ENCODE measurements around the gene SKOR2.

Gene SKOR2

GRCh38 chr18:47251289-47252120 lies at the start of gene SKOR2:
TSS of gene SKOR2 (minus strand) at chr18:47251660. CDS start at chr18:47249183, 2,477 bp downstream.
- no peak for DNase-seq (ENCODE audit: low spot score)

- no peak for DNase-seq (ENCODE audit: low spot score)
Measured at GRCh38 chr18:47296462-47296861, 45.0 kb upstream of the SKOR2 start.

DNA sequence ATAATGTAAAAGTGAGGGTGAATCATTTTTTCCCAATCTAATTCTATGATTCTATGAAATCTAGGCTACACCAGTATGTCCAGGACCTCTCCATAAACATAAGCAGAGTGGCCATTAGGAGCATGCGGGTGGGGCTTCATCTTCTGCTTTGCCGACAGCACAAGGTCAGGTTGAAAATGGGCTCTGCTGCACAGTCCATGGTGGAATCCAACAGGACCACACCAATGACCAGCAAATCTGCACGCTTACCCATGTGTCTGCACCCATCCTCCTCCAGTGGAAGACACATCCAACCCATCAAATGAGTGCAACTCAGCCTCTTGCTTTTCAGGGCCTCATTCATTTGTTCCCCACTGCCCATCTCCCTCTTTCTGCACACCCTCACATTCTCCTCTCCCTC lies 43.3 kb upstream of the SKOR2 start:
- DNase-seq (ENCODE audit: low spot score), result no peak

DNA sequence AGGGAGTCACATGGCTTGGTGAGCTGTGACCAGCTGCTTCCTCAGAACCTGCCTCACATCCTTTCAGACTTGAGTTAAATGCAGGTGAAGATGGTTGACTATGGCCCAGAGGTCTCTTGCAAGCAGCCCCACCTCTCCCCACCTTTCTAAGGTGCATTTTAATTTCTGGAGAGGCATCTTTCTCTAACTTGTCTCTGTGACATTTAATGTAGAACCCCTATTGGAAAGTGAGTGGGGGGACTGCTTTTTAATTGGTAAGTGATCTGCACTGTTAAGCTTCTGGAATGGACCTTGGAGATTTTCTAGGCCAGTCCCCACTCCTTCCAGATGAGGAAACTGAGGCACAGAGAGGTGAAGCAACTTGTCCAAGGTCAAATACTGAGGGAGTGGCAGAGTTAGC lies 37.3 kb upstream of the SKOR2 start:
- no peak for DNase-seq (ENCODE audit: low spot score)

DNA sequence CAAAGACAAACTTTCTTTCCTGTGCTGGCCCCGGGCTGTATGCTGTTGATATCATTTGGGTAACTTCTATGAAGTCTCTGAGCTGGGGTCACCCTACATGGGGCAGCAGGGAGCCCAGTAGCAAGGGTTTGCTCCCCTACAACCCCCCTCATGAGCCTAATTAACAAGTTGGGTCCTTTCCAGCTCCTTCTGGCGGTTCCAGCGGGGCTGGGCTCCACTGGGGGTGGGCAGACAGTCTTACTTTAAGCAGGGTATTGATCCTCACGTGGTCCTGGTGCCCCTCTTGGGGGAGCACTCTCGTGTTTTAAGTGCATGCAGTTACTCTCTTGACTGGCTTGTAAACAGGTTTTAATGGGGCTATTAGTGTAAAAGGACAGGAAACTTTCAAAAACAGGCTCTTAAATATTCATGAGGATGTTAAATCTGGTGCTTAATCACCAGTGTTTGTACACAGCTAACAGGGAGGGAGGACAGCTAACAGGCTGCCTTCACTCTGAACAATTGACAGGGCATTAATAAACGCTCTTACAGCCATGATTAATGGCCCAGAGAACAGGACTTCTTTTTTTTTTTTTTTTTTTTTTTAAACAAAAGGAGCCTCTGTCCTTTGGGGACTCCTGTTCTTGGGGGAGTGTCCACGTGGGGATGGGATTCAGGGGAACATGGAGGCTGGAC lies 36.6 kb upstream of the SKOR2 start:
- DNase-seq (ENCODE audit: low spot score), result no peak

- no peak for DNase-seq (ENCODE audit: low spot score)
Measured at GRCh38 chr18:47286776-47287410, 35.4 kb upstream of the SKOR2 start.

DNA sequence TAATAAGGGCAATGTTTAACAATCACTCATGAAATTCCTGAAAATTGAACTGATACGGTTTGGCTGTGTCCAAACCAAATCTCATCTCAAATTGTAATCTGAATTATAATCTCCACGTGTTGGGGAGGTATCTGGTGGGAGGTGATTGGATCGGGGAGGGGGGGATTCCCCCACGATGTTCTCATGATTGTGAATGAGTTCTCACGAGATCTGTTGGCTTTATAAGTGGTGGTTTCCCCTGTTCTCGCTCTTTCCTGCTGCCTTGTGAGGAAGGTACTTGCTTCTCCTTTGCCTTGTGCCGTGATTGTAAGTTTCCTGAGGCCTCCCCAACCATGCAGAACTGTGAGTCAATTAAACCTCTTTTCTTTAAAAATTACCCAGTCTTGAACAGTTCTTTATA lies 34.0 kb upstream of the SKOR2 start:
- peak; percentile 11 for DNase-seq (ENCODE audit: low spot score)

DNA sequence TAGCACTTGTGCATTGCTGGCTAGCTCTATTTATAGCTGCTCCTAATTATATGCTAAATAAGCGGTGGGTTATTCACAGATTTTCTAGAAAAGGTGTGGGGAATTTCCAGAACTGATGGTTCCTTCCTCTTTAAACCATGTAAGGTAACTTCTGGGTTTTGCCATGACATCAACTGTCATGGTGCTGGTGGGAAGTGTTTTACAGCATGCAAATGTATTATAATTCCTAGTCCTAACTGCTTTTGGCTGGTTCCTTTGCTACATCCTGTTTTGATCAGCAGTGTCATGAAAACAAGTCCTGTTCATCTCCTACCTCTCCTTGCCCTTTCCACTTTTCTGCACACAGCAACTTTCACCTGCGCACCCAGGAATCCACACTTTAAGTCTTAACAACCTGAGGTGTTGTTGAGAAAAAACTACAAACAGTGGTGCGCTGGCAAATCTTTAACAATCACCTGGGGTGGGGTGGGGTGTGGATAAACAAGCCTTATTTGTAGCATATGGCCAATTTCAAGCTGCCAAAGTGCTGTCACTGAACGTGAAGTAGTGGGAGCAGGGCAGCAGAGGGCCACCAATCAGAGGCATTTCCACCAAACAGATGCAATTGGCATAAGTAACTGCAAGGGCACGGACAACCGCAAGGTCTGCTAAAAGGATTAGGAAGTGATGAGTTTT lies 33.4 kb upstream of the SKOR2 start:
- peak; percentile 72 for DNase-seq (ENCODE audit: low spot score)

GRCh38 chr18:47283476-47283875 lies 32.0 kb upstream of the SKOR2 start:
- DNase-seq (ENCODE audit: low spot score), result peak; percentile 52

DNA sequence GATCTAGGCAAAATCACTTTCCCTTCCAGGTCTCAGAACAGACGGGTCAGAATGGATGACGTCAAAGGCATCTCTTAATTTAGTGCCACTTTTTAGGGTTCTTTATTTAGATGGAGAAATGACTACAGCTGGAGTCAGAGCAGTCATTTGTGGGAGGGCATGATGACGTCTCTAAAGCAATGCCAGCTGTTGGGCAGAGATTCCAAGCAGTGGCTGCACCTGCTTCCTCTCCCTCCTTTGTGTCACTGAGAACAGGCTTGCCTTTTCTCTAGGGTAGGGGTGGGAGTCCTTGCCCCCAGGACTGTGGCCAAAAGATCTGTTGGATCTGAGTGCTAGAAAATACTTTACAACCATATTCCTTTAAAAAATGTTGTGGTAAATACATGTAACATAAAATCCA lies 28.7 kb upstream of the SKOR2 start:
- DNase-seq (ENCODE audit: low spot score), result peak; percentile 44

DNA sequence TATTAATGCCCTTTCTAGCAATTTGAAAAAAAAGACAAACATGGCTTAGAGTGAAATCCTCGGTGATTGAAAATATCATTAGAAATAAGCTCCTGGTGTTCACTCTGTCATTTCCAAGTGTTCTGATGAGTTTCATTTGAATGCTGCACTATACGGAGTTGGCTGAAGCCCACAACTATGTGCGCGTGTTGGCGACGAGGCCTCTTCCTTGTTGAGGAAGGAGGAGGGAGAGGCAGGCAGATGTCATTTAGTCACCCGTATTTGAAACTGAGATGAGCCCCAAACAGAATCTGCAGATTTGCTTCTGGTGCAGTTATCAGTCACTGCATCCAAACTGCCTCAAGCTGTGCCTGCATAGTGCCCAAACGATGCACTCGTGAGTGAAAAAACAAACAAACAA lies 23.5 kb upstream of the SKOR2 start:
- DNase-seq (ENCODE audit: low spot score), result no peak

- no peak for DNase-seq (ENCODE audit: low spot score)
Measured at GRCh38 chr18:47265197-47265596, 13.7 kb upstream of the SKOR2 start.

DNA sequence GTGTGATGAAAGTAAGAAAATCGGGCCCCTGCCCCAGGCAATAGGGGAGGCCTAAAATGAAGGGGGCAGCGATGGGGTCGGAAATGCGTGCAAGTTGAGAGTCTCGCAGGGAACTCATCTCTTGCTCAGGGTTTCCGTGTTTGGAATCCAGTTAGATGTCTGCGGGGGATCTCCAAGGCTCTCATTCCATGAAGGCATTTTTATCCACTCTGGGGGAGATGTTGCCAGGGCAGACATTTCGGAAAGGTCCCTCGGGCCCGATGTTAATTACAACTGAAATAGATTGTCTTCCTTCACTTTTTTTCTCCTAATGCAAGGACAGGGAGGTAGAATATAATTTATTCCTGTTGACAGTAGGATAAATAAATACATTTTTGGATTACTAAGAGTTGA lies 12.8 kb upstream of the SKOR2 start:
- DNase-seq (ENCODE audit: low spot score), result no peak

- no peak for DNase-seq (ENCODE audit: low spot score)
Measured at GRCh38 chr18:47263430-47264307, 12.2 kb upstream of the SKOR2 start.

GRCh38 chr18:47263150-47263429 lies 11.6 kb upstream of the SKOR2 start:
- no peak for DNase-seq (ENCODE audit: low spot score)

DNA sequence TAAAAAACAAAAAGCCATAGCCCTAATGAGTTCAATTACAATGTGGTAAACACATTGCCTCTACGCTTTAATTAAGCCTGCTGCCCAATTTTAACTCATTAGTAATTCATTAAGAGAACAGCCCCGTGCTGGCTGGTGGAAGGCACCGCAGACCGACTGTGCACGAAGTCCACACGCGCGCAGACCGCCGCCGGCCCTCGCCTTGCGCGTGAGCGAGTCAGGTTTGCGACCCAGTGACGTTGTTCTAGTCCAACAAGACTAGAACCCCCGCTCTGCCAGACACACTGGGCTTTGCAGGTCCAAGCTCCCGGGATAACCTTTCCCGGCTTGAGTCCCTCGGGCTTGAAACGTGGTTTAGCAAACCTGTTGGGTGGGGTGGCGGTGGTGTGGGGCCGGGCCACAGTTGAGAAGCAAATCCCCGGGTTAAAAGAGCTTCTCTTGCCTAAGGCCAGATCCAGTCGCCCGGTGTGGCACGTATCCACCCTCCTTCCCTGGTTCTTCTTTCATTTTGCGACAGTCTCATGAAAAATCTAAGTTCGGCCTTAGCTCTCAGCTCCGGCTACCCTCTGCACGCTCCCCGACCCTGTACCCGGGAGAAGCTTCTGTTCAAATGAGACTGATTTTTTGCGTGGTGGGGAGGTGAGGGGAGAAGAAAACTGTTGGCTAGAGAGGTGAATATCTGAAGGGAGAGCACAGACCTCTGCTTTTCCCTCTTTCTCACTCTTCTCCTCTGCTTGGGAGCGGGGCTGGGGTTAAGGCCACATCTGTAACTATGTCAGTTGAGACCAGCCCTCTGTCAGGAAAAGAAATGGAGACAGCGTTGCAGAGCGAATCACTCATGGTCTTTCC lies 11.1 kb upstream of the SKOR2 start:
- no peak for DNase-seq (ENCODE audit: low spot score)

DNA sequence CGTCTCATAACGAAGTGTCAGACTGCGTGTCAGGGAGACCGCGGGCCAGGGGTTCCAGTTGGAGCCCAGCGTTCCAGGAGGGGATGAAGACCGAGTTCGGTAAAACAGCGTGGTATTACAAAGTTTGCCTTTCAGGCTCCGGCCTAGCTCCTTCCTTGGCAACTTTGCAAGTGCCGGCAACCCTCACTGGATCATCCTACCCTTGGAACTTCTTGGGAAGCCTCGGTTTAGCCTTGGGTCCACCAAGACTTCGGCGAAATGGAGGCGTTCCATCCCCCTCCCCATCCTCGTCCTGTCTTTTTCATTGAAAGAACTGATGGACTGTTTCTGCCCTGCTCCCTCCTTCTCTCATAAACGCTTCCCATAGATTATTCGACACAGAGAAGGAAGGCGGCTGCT lies 10.4 kb upstream of the SKOR2 start:
- DNase-seq (ENCODE audit: low spot score), result no peak

DNA sequence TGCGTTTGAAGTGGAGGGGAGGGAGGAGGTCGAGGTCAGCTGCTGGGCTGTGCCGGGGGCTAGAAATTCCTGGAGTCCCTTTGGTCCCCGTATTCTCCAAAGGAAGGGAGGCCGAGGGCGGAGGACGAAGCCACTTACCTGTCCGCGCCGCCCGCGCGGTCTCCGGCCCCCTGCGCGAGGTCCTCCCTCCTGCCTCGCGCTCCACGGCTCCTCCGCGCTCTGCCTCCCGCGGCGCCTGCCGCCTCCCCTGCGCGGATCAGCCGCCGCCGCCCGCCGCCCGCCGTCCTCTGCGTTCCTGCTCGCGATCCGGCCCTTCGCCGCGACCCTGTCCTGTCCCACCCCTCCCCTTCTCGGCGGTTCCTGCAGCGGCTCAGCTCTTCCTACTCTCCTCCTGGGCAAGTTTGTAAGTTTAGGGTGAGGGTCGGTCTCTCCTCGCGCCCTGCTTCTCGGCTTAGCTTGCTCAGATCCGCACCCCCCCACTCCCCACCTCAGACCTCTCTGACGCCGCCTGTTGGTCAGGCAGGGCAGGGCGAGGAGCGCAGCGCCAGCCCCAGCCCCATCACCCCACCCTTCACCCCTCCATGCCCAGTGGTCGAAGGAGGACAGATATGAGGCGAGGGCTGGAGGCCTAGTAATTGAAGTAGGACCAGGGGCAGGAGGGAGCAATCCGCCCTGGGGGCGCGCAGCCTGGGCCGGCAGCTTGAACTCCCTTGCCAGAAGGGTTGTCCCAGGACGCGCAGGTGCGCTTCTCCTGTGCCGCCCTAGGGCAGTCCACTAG lies 9.7 kb upstream of the SKOR2 start:
- DNase-seq (ENCODE audit: low spot score), result no peak

DNA sequence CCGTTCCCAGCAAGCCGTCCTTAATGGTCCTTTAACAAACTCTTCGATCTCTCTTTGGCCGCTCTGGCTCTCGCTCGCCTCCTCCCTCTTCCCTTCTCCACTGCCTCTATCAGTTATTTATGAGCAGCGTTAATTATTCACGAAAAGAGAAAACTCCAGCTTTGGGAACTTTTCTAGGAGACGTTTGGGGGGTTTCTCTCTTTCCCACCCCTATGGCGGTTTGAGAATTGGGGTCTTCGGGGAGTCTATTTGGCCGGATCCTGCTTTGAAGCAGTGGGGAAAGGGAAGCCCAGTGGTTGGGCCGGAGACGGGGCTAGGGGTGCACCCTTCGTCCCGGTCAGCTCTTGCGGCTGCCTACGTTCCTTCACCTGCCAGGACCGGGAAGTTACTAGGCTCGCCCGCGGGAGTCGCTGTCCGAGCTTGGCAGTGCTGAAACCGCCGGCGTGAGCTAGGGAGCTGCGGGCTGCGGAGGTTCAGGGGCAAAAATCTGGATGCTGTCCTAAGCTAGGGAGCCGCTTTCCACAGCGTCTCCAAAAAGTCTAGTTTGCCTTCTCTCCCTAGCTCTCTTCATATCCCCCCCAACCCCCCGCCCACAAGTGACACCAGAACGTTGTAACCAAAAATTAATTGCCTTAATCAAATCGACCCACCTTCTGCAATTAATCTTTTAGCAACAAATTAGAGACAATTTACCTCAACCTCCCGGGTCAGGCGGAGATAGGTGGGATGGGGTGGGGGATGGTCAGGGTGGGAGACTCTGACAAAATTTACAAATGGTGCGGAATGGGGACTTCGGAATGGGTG lies 8.9 kb upstream of the SKOR2 start:
- DNase-seq (ENCODE audit: low spot score), result no peak

All from NAMALWA (cell line).